T-helper 9 cell (primary cell): Measurements from ENCODE around the gene UBR3.
"Not testable (repeated sequence)": the region's sequence is repeated elsewhere in the genome, so short reads cannot be mapped to it uniquely, and the experiment has no call there.

Source experiments
- DNase-seq: peaks from one replicate; pipeline ENCODE4 v3.0.0-alpha.2; 2020
- total RNA-seq, 2 donors: gene quantifications; one replicate each; lab custom pipeline; 2026; lab: John Stamatoyannopoulos, UW

UBR3 gene
- total RNA-seq: 84.9 to 113 reads per million in 2 donors

GRCh38 chr2:169827272-169828140 is at the start of gene UBR3:
Gene UBR3, plus strand, starts transcription at chr2:169827454. Its CDS starts 54 bp downstream, at chr2:169827508.
- DNase-seq: peak; percentile 90

GRCh38 chr2:169778446-169778845 is 48.8 kb upstream of the UBR3 start:
- no peak for DNase-seq

- DNase-seq: no peak
These were observed 45.8 kb upstream of the UBR3 start for GRCh38 chr2:169781249-169782013.

- no peak for DNase-seq
These were observed 44.7 kb upstream of the UBR3 start for GRCh38 chr2:169782513-169782912.

- no peak for DNase-seq
These were observed 36.7 kb upstream of the UBR3 start for GRCh38 chr2:169790581-169790980.

- no peak for DNase-seq
These were observed 32.1 kb upstream of the UBR3 start for GRCh38 chr2:169795181-169795580.

GRCh38 chr2:169796441-169796840 is 30.8 kb upstream of the UBR3 start:
- DNase-seq: no peak

GRCh38 chr2:169797601-169798000 is 29.7 kb upstream of the UBR3 start:
- no peak for DNase-seq

GRCh38 chr2:169798397-169798717 is 28.9 kb upstream of the UBR3 start:
- DNase-seq: no peak

GRCh38 chr2:169798718-169799592 is 28.3 kb upstream of the UBR3 start, which contains the start of gene SSB:
Gene SSB, plus strand, starts transcription at chr2:169798871. Its CDS starts 2,090 bp downstream, at chr2:169800961.
- DNase-seq: peak; percentile 84

GRCh38 chr2:169803480-169803879 is 23.8 kb upstream of the UBR3 start:
- DNase-seq: no peak

- no peak for DNase-seq
These were observed 20.7 kb upstream of the UBR3 start for GRCh38 chr2:169806586-169806985.

GRCh38 chr2:169808221-169808620 is 19.0 kb upstream of the UBR3 start:
- no peak for DNase-seq

GRCh38 chr2:169815849-169816248 is 11.4 kb upstream of the UBR3 start:
- DNase-seq: no peak

- DNase-seq: not testable (repeated sequence)
These were observed 10.3 kb upstream of the UBR3 start for GRCh38 chr2:169816961-169817360.

- not testable (repeated sequence) for DNase-seq
These were observed 9.9 kb upstream of the UBR3 start for GRCh38 chr2:169817369-169817768.

GRCh38 chr2:169818241-169818640 is 9.0 kb upstream of the UBR3 start:
- DNase-seq: no peak

- DNase-seq: no peak
These were observed 8.1 kb upstream of the UBR3 start for GRCh38 chr2:169819106-169819505.

- not testable (repeated sequence) for DNase-seq
These were observed 7.2 kb upstream of the UBR3 start for GRCh38 chr2:169820101-169820500.

- no peak for DNase-seq
These were observed 5.2 kb upstream of the UBR3 start for GRCh38 chr2:169822036-169822435.

- no peak for DNase-seq
These were observed 4.4 kb upstream of the UBR3 start for GRCh38 chr2:169822785-169823392.

- no peak for DNase-seq
These were observed 3.3 kb upstream of the UBR3 start for GRCh38 chr2:169823996-169824372.
